Stimulated activated CD4-positive, alpha-beta T cell treated with anti-CD3 and anti-CD28 coated beads, Interleukin-15, amount 100 ng/mL, for 1 hour (primary cell): ENCODE results near the gene ERH.

Experiments
- DNase-seq, 2 donors: peaks; one replicate each; pipeline ENCODE4 v3.0.0-alpha.2; 2020; ENCODE audit warnings: low read depth in 1 of 2, low spot score in 1 of 2

ERH gene

GRCh38 chr14:69331206-69331605 is 66.9 kb downstream of the ERH start:
- no peak for DNase-seq
